ENCODE measurements around the gene RGS13.

The RGS13 gene

DNA sequence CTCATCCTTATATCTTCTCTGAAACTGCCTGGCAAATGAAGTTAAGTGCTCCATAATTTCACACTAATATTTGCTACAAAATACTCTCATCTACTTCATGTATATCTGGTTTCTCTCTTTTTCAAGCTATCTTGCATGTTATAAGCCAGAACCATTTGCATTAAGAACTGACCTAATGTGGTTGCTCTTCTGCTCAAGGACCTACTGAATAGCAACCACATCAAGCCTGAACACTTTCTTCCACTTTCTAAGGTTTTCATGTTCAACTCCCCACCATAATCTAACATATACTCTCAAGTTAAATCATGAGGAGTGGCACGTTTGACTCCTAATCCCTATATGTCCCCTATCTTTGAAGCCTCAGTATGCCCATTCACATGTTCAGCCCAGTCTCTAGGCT, 33.2 kb upstream of the RGS13 start:
- Histone ChIP-seq H3K4me3 (replicated peaks; ENCODE audit: insufficient read depth, low read length) (no peak overlapping the region), H3K27me3 (ENCODE audit: insufficient read depth, poor library complexity, severe bottlenecking) (no peaks in the 10 kb centered on the region), H3K27ac (replicated peaks) (no peak overlapping the region)
- TF ChIP-seq, protein P1, sequence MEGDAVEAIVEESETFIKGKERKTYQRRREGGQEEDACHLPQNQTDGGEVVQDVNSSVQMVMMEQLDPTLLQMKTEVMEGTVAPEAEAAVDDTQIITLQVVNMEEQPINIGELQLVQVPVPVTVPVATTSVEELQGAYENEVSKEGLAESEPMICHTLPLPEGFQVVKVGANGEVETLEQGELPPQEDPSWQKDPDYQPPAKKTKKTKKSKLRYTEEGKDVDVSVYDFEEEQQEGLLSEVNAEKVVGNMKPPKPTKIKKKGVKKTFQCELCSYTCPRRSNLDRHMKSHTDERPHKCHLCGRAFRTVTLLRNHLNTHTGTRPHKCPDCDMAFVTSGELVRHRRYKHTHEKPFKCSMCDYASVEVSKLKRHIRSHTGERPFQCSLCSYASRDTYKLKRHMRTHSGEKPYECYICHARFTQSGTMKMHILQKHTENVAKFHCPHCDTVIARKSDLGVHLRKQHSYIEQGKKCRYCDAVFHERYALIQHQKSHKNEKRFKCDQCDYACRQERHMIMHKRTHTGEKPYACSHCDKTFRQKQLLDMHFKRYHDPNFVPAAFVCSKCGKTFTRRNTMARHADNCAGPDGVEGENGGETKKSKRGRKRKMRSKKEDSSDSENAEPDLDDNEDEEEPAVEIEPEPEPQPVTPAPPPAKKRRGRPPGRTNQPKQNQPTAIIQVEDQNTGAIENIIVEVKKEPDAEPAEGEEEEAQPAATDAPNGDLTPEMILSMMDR (IDR thresholded peaks at IDR 0.05; ENCODE audit: insufficient read depth, low read length): no peak
- TF ChIP-seq GABPA (IDR thresholded peaks at IDR 0.05; ENCODE audit: low read depth): no peak
- TF ChIP-seq SPI1 (IDR thresholded peaks at IDR 0.05; ENCODE audit: borderline replicate concordance, low read depth): no peak
- TF ChIP-seq POLR2AphosphoS5 (IDR thresholded peaks at IDR 0.05; ENCODE audit: low read depth): no peak
- TF ChIP-seq, protein P2, sequence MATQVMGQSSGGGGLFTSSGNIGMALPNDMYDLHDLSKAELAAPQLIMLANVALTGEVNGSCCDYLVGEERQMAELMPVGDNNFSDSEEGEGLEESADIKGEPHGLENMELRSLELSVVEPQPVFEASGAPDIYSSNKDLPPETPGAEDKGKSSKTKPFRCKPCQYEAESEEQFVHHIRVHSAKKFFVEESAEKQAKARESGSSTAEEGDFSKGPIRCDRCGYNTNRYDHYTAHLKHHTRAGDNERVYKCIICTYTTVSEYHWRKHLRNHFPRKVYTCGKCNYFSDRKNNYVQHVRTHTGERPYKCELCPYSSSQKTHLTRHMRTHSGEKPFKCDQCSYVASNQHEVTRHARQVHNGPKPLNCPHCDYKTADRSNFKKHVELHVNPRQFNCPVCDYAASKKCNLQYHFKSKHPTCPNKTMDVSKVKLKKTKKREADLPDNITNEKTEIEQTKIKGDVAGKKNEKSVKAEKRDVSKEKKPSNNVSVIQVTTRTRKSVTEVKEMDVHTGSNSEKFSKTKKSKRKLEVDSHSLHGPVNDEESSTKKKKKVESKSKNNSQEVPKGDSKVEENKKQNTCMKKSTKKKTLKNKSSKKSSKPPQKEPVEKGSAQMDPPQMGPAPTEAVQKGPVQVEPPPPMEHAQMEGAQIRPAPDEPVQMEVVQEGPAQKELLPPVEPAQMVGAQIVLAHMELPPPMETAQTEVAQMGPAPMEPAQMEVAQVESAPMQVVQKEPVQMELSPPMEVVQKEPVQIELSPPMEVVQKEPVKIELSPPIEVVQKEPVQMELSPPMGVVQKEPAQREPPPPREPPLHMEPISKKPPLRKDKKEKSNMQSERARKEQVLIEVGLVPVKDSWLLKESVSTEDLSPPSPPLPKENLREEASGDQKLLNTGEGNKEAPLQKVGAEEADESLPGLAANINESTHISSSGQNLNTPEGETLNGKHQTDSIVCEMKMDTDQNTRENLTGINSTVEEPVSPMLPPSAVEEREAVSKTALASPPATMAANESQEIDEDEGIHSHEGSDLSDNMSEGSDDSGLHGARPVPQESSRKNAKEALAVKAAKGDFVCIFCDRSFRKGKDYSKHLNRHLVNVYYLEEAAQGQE (IDR thresholded peaks at IDR 0.05; ENCODE audit: insufficient replicate concordance, low read depth): no peak
- DNase-seq (ENCODE audit: low read depth in 1 of 2, low spot score in 1 of 2): no peak

DNA sequence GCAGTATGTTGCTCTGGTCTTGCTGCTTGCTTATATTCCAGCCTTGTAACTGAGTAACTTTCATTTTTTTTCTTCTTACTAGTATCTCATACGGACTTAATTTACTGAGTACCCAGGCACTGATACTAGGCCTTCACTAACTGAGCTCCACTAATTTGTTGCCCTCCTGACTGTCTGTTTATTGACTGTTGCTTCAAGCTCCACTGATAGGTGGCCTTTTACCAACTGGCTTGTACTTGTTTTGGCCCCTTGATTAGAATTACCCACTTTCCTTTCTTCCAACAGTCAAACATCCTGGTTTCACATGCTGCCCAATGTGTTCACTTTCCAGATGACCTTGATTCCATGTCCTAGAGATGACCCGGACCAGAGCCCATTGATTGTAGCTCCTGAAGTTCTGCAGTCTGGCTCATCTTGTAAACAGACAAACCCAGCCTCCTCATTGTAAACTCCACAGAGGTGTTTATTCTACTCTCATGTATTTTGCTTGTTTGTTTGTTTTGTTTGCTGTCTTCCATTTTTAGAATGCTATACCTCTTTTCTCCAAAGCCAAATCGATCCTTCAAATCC, 32.6 kb upstream of the RGS13 start:
- Histone ChIP-seq H3K4me3 (replicated peaks; ENCODE audit: insufficient read depth, low read length) (no peak overlapping the region), H3K27me3 (ENCODE audit: insufficient read depth, poor library complexity, severe bottlenecking) (no peaks in the 10 kb centered on the region), H3K27ac (replicated peaks) (no peak overlapping the region)
- no peak for DNase-seq (ENCODE audit: low read depth in 1 of 2, low spot score in 1 of 2)
- TF ChIP-seq POLR2AphosphoS5 (IDR thresholded peaks at IDR 0.05; ENCODE audit: low read depth) (no peak), SPI1 (IDR thresholded peaks at IDR 0.05; ENCODE audit: borderline replicate concordance, low read depth) (no peak), GABPA (IDR thresholded peaks at IDR 0.05; ENCODE audit: low read depth) (no peak)
- TF ChIP-seq, protein P1 (IDR thresholded peaks at IDR 0.05; ENCODE audit: insufficient read depth, low read length): no peak
- TF ChIP-seq, protein P2 (IDR thresholded peaks at IDR 0.05; ENCODE audit: insufficient replicate concordance, low read depth): no peak

DNA sequence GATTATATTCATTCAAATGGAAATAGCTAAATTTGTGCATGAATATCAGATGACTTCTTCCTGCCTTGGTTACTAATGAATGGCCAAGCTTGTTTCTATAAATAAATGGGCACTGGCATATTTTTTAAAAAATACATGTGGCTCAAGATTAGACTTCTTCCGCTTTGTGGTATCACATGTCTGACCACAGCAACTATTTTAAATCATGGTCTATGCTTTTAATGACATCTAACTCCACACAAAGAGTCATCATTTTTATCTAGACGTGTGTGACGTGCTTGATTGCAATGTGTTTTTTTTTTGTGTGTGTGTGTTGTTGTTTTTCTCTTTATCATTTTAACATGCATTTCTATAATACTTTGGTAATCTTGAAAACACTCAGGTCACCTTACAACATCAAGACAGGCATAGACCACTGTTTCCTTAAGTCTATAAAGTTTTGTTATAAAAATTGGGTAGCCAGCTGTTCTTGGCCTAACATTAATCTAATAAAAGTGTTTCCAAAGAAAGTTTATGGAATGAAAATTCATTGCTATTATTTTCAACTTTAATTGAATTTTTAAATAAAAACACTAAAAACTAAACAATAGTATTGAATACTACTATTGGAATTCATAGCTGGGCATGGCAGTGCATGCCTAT, 30.8 kb upstream of the RGS13 start:
- Histone ChIP-seq H3K4me3 (replicated peaks; ENCODE audit: insufficient read depth, low read length) (no peak overlapping the region), H3K27ac (replicated peaks) (no peak overlapping the region), H3K27me3 (ENCODE audit: insufficient read depth, poor library complexity, severe bottlenecking) (no peaks in the 10 kb centered on the region)
- DNase-seq (ENCODE audit: low read depth in 1 of 2, low spot score in 1 of 2): peak in 1 of 2 experiments; percentile 10
- TF ChIP-seq GABPA (IDR thresholded peaks at IDR 0.05; ENCODE audit: low read depth) (no peak), SPI1 (IDR thresholded peaks at IDR 0.05; ENCODE audit: borderline replicate concordance, low read depth) (no peak), POLR2AphosphoS5 (IDR thresholded peaks at IDR 0.05; ENCODE audit: low read depth) (no peak)
- TF ChIP-seq, protein P2 (IDR thresholded peaks at IDR 0.05; ENCODE audit: insufficient replicate concordance, low read depth): no peak
- TF ChIP-seq, protein P1 (IDR thresholded peaks at IDR 0.05; ENCODE audit: insufficient read depth, low read length): no peak

Measured in HL-60 (cell line).